HEK293 (cell line): ENCODE measurements around the gene GUCA1A.

Experiments
- CTCF ChIA-PET: fragments of 350-600 bp; formaldehyde crosslinking; extraction: SDS; loops from one replicate; lab custom pipeline; 2021; ENCODE audit warnings: antibody characterized with exemption; lab: Yijun Ruan, JAX
- POLR2A ChIA-PET: fragments of 300-600 bp; formaldehyde crosslinking; extraction: SDS; loops from one replicate; lab custom pipeline; 2020; ENCODE audit warnings: antibody characterized with exemption, inconsistent platforms; lab: Yijun Ruan, JAX
- H3K27ac ChIP-seq: fragments of 200-500 bp; sonication (Bioruptor generic); 2 replicates; pipeline ENCODE4 v1.5.1; 2014; ENCODE audit warnings: low read depth, low read length, control low read depth, inconsistent platforms; ENCODE audit errors: extremely low read depth
- H3K36me3 ChIP-seq, 2 experiments: fragments of 200-500 bp in 1 of 2; sonication (Bioruptor generic) in 1 of 2; 1 replicate in 1 of 2; 2 replicates in 1 of 2; pipeline ENCODE4 v1.5.1; 2014 to 2017; ENCODE audit warnings: inconsistent platforms in 2 of 2, low read length in 2 of 2; ENCODE audit not compliant: control insufficient read depth in 2 of 2, insufficient read depth in 1 of 2
- H3K4me1 ChIP-seq: fragments of 200-500 bp; sonication (Bioruptor generic); 2 replicates; pipeline ENCODE4 v1.5.1; 2014; ENCODE audit warnings: mild to moderate bottlenecking, low read length, inconsistent platforms; ENCODE audit not compliant: control insufficient read depth, insufficient read depth
- H3K4me3 ChIP-seq: 2 replicates; pipeline ENCODE4 v1.5.1; 2011; ENCODE audit warnings: low read depth, mild to moderate bottlenecking, control low read depth, low read length, moderate library complexity
- H3K9me3 ChIP-seq: fragments of 200-500 bp; sonication (Bioruptor generic); 2 replicates; pipeline ENCODE4 v1.5.1; 2014; ENCODE audit warnings: low read depth, low read length, inconsistent platforms; ENCODE audit not compliant: control insufficient read depth, insufficient read depth
- BCL11B ChIP-seq: fragments of 450-650 bp; formaldehyde crosslinking; IDR thresholded peaks from 2 replicates; pipeline ENCODE4 v1.5.1; 2016; ENCODE audit warnings: low read depth, missing biosample characterization, missing genetic modification characterization
- GFI1B ChIP-seq: fragments of 450-650 bp; formaldehyde crosslinking; IDR thresholded peaks from 2 replicates; pipeline ENCODE4 v1.5.1; 2016; ENCODE audit warnings: missing biosample characterization, missing genetic modification characterization
- HIC1 ChIP-seq: fragments of 450-650 bp; formaldehyde crosslinking; IDR thresholded peaks from 2 replicates; pipeline ENCODE4 v1.5.1; 2016; ENCODE audit warnings: missing biosample characterization, missing genetic modification characterization
- KLF10 ChIP-seq: fragments of 450-650 bp; IDR thresholded peaks from 2 replicates; pipeline ENCODE4 v1.5.1; 2018; ENCODE audit warnings: missing biosample characterization, mild to moderate bottlenecking, missing genetic modification characterization
- REST ChIP-seq: fragments of 450-650 bp; formaldehyde crosslinking; IDR thresholded peaks from 2 replicates; pipeline ENCODE4 v1.5.1; 2016; ENCODE audit warnings: missing biosample characterization, missing genetic modification characterization
- ZBTB11 ChIP-seq: fragments of 450-650 bp; formaldehyde crosslinking; conservative IDR thresholded peaks from 2 replicates; pipeline ENCODE4 v1.5.1; 2016; ENCODE audit warnings: low read depth, missing biosample characterization, missing genetic modification characterization
- ZBTB6 ChIP-seq: fragments of 450-650 bp; formaldehyde crosslinking; IDR thresholded peaks from 2 replicates; pipeline ENCODE4 v1.5.1; 2017; ENCODE audit warnings: missing biosample characterization, missing genetic modification characterization
- ZIC2 ChIP-seq: fragments of 450-650 bp; formaldehyde crosslinking; IDR thresholded peaks from 2 replicates; pipeline ENCODE4 v1.5.1; 2016; ENCODE audit warnings: missing biosample characterization, missing genetic modification characterization
- ZNF140 ChIP-seq: fragments of 450-650 bp; formaldehyde crosslinking; IDR thresholded peaks from 2 replicates; pipeline ENCODE4 v1.5.1; 2016; ENCODE audit warnings: missing biosample characterization, missing genetic modification characterization
- ZNF18 ChIP-seq: fragments of 450-650 bp; formaldehyde crosslinking; IDR thresholded peaks from 2 replicates; pipeline ENCODE4 v1.5.1; 2016; ENCODE audit warnings: missing biosample characterization, missing genetic modification characterization
- ZNF214 ChIP-seq: fragments of 450-650 bp; formaldehyde crosslinking; IDR thresholded peaks from 2 replicates; pipeline ENCODE4 v1.5.1; 2017; ENCODE audit warnings: missing biosample characterization, mild to moderate bottlenecking, missing genetic modification characterization, borderline replicate concordance
- ZNF341 ChIP-seq: fragments of 450-650 bp; formaldehyde crosslinking; IDR thresholded peaks from 2 replicates; pipeline ENCODE4; 2016; ENCODE audit warnings: low read depth, missing biosample characterization, missing genetic modification characterization
- ZNF488 ChIP-seq: fragments of 450-650 bp; formaldehyde crosslinking; IDR thresholded peaks from 2 replicates; pipeline ENCODE4 v1.5.1; 2016; ENCODE audit warnings: missing biosample characterization, missing genetic modification characterization
- ZNF561 ChIP-seq: fragments of 450-650 bp; IDR thresholded peaks from 2 replicates; pipeline ENCODE4 v1.5.1; 2018; ENCODE audit warnings: missing biosample characterization, missing genetic modification characterization, borderline replicate concordance
- ZNF596 ChIP-seq: fragments of 450-650 bp; IDR thresholded peaks from 2 replicates; pipeline ENCODE4 v1.5.0; 2018; ENCODE audit warnings: missing biosample characterization, mild to moderate bottlenecking, missing genetic modification characterization, moderate library complexity
- ZNF600 ChIP-seq: fragments of 450-650 bp; formaldehyde crosslinking; IDR thresholded peaks from 2 replicates; pipeline ENCODE4 v1.5.1; 2016; ENCODE audit warnings: missing biosample characterization, missing genetic modification characterization
- ZNF610 ChIP-seq: fragments of 450-650 bp; formaldehyde crosslinking; IDR thresholded peaks from 2 replicates; pipeline ENCODE4 v1.5.1; 2016; ENCODE audit warnings: missing biosample characterization, missing genetic modification characterization, borderline replicate concordance
- ZNF677 ChIP-seq: fragments of 450-650 bp; IDR thresholded peaks from 2 replicates; pipeline ENCODE4 v1.5.0; 2018; ENCODE audit warnings: missing biosample characterization, mild to moderate bottlenecking, missing genetic modification characterization, moderate library complexity
- ZNF76 ChIP-seq: fragments of 450-650 bp; formaldehyde crosslinking; IDR thresholded peaks from 2 replicates; pipeline ENCODE4; 2016; ENCODE audit warnings: low read depth, missing biosample characterization, missing genetic modification characterization, borderline replicate concordance
- ZNF843 ChIP-seq: fragments of 450-650 bp; formaldehyde crosslinking; IDR thresholded peaks from 2 replicates; pipeline ENCODE4 v1.5.1; 2016; ENCODE audit warnings: missing biosample characterization, missing genetic modification characterization
- ZSCAN18 ChIP-seq: fragments of 450-650 bp; formaldehyde crosslinking; IDR thresholded peaks from 2 replicates; pipeline ENCODE4 v1.5.1; 2016; ENCODE audit warnings: missing biosample characterization, missing genetic modification characterization
- ZSCAN30 ChIP-seq: fragments of 450-650 bp; IDR thresholded peaks from 2 replicates; pipeline ENCODE4 v1.5.1; 2018; ENCODE audit warnings: missing biosample characterization, mild to moderate bottlenecking, missing genetic modification characterization, moderate library complexity

Gene GUCA1A

GRCh38 chr6:42188406-42188805, 15.2 kb downstream of the GUCA1A start (continued):
- TF ChIP-seq ZNF488 (no peak), ZSCAN30 (no peak), ZNF677 (no peak), ZNF596 (no peak), ZNF561 (no peak)

GRCh38 chr6:42190554-42191183, 17.5 kb downstream of the GUCA1A start:
- H3K4me3 ChIP-seq: no peak overlapping the region
- ChIA-PET POLR2A (no interaction called here), CTCF (interaction anchor here (0.6 to 2.2 kb wide), 6 partner anchors 20 to 628 kb away, joined by 3 to 7 read pairs (median 3); no protein-coding TSS in a partner anchor)
- H3K9me3 ChIP-seq: no peaks in the 10 kb centered on the region
- peaks cover 11% of the 10 kb centered on the region; the same call in 1 of the 2 replicates for H3K4me1 ChIP-seq
- H3K36me3 ChIP-seq: no peaks in the 10 kb centered on the region
- H3K27ac ChIP-seq: no peak overlapping the region
- TF ChIP-seq ZNF140 (tag by site-specific recombination): no peak
- peak; percentile 68 for TF ChIP-seq ZIC2
- TF ChIP-seq ZNF18 (tag by site-specific recombination): no peak
- TF ChIP-seq HIC1 (tag by site-specific recombination): peak; percentile 25; the same call in 1 of the 2 replicates
- no peak for TF ChIP-seq BCL11B (tag by site-specific recombination)
- TF ChIP-seq ZNF214 (tag by site-specific recombination): no peak
- TF ChIP-seq ZSCAN18 (tag by site-specific recombination): no peak
- no peak for TF ChIP-seq REST (tag by site-specific recombination)
- peak; percentile 73 for TF ChIP-seq KLF10
- TF ChIP-seq ZNF76 (tag by site-specific recombination): no peak
- no peak for TF ChIP-seq GFI1B (tag by site-specific recombination)
- no peak for TF ChIP-seq ZBTB6 (tag by site-specific recombination)
- TF ChIP-seq ZNF600: 0 out of 2 replicates have a peak, but pooled peaks have one; percentile 11
- no peak for TF ChIP-seq ZNF843 (tag by site-specific recombination)
- no peak for TF ChIP-seq ZNF610 (tag by site-specific recombination)
- TF ChIP-seq ZNF341: no peak
- TF ChIP-seq ZBTB11: no peak
